NCI-H748 treated with DMSO at 0.1 percent for 48 hours (cell line): ENCODE measurements around the gene TMPRSS6.

Experiments used
- DNase-seq: peaks from one replicate; lab custom pipeline; 2025; lab: John Stamatoyannopoulos, UW

The TMPRSS6 gene

DNA sequence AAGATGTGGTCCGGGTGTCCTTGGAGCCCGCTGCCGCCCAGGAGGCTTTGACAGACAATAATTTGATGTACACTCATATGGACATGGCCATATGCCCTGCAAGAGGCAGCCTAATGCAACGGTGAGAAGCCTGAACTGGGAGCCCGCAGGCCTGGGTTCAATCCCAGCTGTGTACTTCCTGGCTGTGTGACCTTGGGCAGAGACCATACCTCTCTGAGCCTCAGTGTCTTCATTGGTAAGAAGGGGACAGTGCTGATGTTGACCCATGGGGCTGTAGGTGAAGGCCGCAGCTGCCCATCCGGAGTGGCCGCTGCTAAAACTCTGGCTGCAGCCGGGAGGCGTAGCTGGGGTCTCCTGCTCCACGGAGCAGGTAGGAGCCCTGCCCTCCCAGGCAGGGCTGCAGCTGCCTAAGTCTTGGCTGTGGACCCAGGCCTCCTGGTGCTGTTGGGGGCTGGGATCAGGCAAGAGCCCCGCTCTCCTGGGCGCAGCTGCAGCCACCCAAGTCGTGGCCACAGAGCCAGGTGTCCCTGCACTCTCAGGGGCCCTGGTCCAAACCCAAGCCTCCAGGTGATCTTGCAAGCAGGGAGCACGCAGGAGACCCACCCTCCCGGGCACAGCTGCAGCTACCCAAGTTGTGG lies 31.3 kb upstream of the TMPRSS6 start:
- DNase-seq = no peak

DNA sequence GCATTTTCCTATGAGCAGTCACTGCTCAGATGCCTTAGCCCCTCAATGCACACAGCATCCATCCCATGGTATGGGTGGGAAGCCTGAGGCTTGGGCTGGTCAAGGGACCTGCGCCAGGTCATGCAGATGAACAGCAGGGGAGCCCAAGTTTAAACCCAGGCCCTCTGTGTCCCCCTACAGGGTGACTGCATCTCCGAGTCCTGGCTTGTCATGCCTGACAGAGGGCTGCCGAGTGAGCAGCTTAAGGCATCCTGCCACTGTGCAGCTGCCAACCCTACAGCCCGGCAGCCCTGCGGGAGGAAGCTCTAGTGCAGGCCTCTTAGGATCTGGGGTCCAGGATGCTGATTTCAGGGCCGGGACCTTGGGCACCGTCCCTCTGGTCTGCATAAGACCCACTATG lies 30.2 kb upstream of the TMPRSS6 start:
- DNase-seq = no peak

- DNase-seq = no peak
Measured at GRCh38 chr22:37138849-37139561, 29.5 kb upstream of the TMPRSS6 start.

GRCh38 chr22:37137903-37138665 lies 28.6 kb upstream of the TMPRSS6 start:
- no peak for DNase-seq

GRCh38 chr22:37137131-37137530 lies 27.6 kb upstream of the TMPRSS6 start:
- DNase-seq = no peak

- no peak for DNase-seq
Measured at GRCh38 chr22:37135023-37135422, 25.5 kb upstream of the TMPRSS6 start.

GRCh38 chr22:37133304-37134018 lies 23.9 kb upstream of the TMPRSS6 start:
- no peak for DNase-seq

- DNase-seq = no peak
Measured at GRCh38 chr22:37132773-37133172, 23.3 kb upstream of the TMPRSS6 start.

DNA sequence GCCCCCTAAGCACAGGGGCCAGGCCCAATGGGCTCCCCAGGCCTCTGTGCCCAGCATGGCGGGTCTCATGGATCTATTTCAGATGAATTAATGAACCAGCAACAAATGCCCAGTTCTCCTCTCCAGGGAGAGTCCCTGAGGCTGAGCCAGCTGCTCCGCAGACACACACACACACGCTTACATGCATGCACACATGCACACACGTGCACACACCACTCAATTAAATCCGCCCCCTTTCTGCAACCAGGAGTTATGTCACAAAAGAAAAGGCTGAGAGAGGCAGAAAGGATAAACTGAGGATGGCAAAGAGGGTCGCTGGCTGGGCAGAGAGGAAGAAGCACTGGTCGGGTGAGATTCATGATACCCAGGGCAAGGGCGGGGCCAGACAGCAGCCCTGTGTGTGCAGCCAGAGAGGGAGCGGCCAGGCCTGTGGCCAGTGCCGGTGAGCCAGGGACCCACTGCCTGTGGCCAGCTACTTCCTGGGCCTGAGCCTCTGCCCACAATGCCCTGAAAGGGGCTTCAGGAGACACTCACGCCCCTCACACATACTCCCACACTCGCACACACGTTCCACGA lies 20.4 kb upstream of the TMPRSS6 start:
- DNase-seq = no peak

GRCh38 chr22:37128555-37129281 lies 19.2 kb upstream of the TMPRSS6 start:
- no peak for DNase-seq

DNA sequence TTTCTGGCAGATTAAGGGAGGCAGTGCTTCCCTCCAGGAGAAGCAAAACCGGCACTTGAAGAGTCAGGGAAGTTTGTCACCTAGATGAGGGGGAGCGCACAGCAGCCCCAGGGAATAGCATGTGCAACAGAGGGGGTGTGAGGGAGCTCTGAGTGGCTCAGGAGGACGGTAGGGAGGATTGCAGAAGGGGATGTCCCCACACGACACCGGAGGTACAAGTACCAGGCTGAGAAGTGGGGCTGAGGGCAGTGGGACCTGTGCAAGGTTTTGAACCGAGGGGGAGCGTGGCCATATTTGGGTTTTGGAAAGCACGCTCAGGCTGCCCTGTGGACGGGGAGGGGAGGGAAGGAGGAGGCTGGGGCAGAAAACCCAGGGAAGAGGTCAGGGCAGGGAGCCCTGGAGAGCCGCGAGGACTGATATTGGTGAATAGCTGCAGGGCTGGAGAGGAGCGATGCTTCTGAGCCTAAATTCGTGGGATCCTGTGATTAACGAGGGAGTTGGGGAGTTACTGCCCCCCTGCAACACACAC lies 17.9 kb upstream of the TMPRSS6 start:
- no peak for DNase-seq

- DNase-seq = no peak
Measured at GRCh38 chr22:37126882-37127281, 17.4 kb upstream of the TMPRSS6 start.

- DNase-seq = no peak
Measured at GRCh38 chr22:37126383-37126782, 16.9 kb upstream of the TMPRSS6 start.

GRCh38 chr22:37123649-37124048 lies 14.1 kb upstream of the TMPRSS6 start:
- no peak for DNase-seq

DNA sequence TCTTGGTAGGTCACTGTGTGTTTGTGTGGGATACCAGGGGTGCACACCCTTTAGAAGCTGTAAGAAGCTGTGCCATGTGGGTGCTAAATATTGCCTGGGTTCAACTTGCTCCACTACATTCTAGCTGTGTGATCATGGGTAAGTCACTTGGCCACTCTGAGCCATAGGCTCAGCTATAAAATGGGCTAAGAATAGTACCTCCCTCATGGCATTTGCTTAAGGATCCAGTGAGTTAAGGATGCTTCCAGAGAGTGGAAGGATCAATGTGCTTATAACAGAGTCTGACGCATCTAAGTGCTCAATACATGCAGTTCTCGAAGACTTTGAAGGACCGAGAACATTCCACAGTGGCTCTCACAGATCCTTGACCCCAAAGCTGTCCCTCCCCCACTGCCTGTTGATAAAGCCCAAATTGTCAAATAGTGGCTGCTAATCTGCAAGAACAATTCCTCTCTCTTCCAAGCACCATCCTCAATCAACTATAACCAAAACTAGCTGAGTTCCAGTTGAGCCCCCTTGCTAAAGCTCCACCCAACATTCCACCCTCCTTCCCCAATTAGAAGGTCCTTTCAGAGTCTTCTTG lies 13.2 kb upstream of the TMPRSS6 start:
- no peak for DNase-seq

DNA sequence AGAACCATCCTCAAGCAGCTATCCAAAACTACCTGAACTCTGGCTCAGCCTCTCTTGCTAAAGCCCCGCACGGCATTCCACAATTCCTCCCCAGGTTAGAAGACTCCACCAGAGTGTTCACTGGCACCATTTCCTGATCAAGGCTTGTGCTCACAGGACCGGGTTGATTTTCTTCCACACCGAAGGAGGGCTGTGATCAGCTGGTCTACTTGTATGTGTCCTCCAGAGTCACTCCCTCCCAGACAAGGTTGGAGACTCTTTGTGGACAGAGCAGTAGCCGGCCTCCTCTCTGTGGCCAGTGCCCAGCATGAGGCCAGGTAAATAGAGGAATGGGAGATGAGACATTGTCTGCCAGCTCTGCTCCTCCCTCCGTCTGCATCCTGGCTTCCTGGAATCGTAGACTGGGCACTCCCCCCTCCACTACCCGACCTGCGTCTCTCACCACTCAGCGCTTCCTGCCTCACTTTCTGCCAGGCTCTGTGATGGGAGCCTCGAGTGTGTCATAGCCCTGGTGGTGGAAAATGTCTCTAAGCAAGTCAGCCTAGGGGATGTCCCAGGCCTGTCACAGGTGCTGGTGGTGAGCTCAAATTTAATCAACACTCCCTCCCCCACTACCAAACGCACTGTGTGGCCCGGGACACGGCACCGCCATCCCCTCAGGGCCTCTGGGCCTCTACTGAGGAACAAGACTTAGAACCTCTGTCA lies 12.5 kb upstream of the TMPRSS6 start:
- peak; percentile 23 for DNase-seq

GRCh38 chr22:37120569-37121340 lies 11.2 kb upstream of the TMPRSS6 start:
- no peak for DNase-seq

GRCh38 chr22:37119872-37120271 lies 10.4 kb upstream of the TMPRSS6 start:
- no peak for DNase-seq

DNA sequence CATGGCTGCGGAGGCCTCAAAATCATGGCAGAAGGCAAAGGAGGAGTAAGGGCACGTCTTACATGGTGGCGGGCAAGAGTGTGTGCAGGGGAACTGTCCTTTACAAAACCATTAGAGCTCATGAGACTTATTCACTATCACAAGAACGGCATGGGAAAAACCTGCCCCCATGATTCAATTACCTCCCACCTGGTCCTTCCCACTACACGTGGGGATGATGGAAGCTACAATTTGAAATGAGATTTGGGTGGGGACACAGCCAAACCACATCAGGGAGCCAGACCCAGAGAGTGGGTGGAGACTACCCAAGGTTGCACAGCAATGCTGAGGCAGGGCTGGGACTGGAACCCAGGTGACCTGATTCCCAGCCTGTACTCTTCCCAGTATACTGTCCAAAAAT lies 8.6 kb upstream of the TMPRSS6 start:
- DNase-seq = no peak
